SKM-1 (cell line): Measurements from ENCODE around the gene HAT1.
"Not testable (repeated sequence)": the region's sequence is repeated elsewhere in the genome, so short reads cannot be mapped to it uniquely, and the experiment has no call there.

Experiments used
- DNase-seq: peaks from one replicate; lab custom pipeline; 2025; ENCODE audit not compliant: unreplicated experiment; lab: John Stamatoyannopoulos, UW

Gene HAT1

DNA sequence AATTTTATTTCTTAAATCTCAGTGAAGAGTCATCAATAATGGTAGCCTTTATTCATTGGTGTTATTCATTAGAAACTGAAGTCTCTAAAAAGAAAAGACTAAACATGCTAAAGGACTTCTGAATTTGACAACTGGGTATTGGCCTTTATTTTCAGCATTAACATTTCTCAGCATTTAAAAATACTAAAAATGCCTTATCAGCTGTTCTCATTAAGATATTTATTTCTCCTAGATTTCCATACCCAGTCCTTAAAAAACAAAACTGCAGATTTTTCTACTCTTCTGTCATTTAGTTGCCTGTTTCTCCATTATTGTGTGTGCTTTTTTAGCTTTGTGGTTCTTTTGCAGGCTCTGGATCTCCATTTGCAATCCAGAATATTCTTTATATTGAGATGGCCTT is 46.2 kb downstream of the HAT1 start:
- DNase-seq: no peak

DNA sequence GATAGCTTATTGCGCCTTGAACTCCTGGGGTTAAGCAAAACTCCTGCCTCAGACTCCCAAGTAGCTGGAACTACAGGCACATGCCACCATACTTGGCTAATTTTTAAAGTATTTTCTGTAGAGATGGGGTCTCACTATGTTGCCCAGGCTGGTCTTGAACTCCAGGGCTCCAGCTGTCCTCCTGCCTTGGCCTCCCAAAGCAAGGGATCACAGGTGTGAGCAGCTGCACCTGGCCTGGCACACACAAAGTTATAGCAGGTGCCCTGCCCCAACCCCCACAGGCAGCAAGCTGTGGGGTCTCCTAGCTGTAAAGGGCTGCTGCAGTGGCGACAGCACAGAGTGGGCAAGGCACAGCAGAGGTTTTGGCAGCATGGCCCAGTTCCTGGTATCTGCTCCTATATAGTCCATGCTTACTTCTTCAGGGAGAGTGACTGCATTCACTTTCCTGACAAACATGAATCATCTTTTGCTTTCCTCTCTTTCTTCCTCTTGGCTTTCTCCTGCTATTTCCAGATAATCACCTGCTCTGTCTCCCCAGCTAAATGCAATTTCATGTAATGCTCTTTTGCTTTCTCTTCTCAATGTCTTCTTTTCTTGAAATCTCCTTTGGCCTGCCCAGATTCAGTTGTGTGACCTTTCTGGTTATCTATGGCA is 50.2 kb downstream of the HAT1 start:
- DNase-seq: no peak

DNA sequence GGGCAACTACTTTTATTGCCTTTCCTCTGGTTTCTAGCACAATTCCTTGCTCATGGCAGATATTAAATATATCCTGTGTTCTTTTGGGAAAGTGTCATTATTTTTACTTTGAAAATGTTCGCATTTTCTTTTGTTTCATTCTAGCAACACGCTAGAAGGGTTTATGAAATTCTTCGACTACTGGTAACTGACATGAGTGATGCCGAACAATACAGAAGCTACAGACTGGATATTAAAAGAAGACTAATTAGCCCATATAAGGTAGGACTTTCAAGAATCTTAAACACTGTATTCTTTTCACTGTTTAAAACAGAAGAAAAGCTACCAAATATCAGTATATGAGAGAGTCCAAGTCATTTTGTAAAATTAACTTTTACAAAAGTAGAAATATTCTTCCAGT is 56.8 kb downstream of the HAT1 start:
- DNase-seq: no peak

DNA sequence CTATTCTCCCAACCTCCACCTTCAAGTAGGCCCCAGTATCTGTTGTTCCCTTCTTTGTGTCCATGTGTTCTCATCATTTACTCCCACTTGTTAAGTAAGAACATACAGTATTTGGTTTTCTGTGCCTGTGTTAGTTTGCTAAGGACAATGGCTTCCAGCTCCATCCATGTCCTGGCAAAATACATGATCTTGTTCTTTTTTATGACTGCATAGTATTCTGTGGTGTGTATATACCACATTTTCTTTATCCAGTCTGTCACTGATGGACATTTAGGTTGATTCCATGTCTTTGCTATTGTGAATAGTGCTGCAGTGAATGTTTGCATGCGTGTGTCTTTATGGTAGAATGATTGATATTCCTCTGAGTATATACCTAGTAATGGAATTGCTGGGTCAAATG is 61.7 kb downstream of the HAT1 start:
- DNase-seq: not testable (repeated sequence)

DNA sequence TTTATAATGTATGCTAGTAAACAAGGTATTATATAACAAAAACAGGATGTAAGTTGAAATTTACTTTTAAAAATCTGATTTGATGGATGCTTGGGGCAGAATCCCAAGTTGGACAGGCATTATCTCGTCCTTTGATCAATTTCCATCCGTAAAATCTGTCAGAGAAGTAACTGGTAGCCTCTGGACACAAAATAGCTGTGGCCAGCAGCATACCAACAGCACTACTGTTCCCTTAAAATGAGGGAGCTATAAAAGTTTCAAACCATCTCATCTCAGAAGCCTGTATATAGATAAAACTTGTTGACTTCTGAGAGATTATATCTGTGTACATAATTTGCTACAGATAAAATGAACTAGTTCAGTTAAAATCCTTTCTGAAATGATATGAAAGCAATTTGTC is 62.8 kb downstream of the HAT1 start:
- DNase-seq: no peak

DNA sequence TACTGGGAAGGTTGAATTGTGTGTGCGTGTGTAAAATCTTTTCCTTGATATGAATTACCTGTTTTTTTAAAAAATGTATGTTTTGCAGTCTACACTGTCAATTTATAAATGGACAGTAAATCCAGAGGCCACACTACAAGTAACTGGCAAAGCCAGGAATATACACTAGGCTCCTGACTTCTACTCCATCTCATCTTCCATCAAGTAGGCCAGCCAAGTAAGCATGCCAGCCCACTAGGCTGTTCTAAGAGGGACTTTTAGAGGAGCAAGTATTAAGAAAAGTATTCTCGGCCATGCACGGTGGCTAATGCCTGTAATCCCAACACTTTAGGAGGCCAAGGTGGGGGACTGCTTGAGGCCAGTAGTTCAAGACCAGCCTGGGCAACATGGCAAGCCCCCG is 64.5 kb downstream of the HAT1 start:
- DNase-seq: no peak

DNA sequence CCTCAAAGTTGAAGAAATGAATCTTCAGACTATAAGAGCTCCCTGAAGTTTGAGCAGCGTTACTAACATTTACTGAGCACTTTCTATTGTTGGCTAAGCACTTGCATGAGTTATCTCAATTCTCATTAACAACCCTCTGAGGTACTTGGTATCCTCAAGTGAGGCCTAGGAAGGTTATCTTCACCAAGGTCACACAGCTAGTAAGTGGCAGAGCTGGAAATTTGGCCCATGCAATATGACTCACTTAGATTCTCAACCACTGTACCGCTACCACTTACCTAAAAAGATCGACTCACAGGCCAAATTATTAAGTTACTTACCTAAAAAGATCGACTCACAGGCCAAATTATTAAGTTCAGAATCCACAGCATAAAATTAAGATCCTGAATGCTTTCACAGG is 68.8 kb downstream of the HAT1 start:
- no peak for DNase-seq

DNA sequence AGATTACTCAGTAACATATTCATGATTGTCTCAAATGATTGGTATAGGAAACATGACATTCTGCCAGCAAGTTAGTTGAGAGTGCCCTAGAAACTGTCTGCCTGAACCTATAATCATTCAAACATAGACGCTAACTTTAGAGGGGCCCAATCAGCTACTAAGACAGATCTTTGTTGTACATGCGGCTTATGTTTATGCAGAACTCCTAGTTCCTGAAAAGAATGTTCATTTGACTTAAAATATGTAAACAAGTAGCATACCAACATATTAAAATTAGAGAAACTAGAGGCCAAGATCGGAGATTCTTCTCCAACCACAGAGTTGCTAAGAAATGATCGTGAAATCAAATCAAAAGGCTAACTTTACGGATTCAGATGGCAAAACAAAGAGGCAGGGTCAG is 73.3 kb downstream of the HAT1 start:
- no peak for DNase-seq

DNA sequence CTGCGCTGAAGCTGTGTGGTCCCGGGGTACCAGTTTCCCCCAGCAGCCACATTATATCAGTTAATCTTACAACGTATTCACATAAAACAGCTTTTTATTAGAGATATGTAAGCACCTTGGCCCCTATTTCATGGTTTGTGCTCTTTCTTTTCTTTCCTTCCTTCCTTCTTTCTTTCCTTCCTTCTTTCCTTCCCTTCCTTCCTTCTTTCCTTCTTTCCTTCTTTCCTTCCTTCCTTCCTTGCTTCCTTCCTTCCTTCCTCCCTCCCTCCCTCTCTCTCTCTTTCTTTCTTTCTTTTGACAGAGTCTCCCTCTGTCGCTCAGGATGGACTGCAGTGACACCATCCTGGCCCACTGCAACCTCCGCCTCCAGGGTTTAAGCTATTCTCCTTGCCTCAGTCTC is 73.8 kb downstream of the HAT1 start:
- no peak for DNase-seq

DNA sequence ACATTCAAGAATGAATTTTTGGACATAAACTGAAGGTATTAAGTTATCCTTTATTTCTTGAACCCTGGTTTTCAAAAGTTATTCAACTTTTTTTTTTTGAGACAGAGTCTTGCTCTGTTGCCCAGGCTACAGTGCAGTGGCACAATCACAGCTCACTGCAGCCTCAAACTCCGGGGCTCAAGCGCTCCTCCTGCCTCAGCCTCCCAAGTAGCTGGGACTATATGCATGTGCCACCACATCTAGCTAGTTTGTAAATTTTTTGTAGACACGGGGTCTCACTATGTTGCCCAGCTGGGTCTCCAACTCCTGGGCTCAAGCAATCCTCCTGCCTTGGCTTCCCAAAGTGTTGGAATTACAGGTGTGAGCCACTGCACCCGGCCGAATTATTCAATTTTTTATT is 74.8 kb downstream of the HAT1 start:
- DNase-seq: not testable (repeated sequence)

DNA sequence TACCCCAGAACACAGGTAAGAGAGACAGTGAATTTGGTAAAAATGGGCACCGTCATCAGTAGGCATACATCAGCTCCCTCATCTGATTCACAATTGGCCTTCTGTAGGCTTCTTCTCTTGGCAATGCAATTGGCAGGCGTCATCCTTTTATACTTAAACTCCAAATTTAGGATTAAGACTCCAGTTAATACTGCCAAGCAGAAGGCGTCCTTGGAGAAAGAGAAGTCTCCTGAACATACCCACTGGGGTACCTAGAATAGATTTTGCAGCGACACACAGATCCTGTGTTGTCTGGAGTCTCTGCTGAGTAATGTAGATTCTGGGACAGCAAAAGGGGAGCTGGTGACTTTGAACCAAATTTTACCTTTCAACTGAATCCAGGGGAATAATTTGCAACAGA is 76.9 kb downstream of the HAT1 start:
- no peak for DNase-seq

DNA sequence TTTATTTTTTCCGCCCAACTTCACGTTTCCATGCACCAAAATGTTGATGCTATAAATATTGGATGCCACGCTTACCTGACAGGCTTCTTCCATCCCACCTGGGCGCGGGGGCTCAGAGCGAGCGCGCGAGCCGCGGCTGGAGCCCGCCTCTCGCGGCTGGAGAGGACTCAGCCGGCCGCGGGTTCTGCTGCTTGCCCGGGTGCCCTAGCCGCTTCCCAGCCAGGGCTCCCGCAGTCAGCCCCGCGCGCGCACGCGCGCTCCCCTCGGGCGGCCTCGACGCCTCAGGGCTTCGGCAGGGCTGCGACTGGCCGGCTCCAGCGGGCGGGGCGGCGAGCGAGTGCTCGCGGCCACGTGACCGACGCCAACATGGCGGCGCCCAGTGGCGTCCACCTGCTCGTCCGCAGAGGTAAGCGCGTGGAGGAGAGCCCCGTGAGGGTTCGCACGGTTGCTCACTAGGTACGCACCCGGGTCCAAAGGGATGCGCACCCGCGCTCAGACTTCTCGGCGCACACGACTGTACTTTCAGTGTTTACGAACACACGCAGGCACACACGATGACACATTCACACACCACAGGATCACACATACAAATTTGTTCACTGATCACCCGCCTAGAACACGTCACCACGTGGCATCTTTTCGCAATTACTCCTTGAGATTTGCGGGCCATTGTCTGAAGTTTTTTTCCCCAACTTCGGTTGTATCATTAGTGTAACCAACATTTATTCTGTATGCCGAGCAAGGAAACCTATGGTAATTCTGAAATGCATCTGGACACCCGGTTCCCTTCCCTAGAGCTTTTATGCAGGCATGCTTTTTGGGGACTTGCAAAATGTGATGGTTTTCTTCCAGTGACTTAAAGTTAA is 77.6 kb downstream of the HAT1 start, which contains the start of gene METAP1D:
TSS of gene METAP1D (plus strand) at position 350 of the 866 bp plus-strand sequence. CDS start at position 367, 17 bp downstream.
- DNase-seq: peak; percentile 69

DNA sequence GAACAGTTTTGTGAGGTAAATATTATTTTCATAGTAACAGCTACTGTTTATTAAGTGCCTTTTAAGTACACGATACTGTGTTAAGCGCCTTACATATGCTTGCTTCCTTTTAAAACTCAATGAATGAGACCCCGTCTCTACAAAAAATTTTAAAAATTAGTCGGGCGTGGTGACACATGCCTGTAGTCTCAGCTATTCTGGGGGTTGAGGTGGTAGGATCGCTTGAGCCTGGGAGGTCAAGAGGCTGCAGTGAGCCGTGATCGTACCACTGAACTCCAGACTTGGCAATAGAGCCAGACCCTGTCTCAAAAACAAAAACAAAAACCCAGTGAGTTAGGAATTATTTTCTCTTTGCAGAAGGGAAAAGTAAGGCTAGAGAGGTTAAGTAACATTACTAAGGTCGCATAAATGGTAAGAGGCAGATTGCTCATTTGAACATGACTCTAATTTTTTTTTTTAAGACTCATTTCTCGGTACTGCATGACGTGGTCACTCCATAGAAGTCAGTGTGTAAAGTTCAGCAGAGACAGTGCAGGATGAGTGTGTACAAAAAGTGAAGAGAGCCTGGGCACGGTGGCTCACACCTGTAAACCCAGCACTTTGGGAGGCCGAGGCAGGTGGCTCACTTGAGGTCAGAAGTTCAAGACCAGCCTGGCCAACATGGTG is 78.6 kb downstream of the HAT1 start:
- no peak for DNase-seq

DNA sequence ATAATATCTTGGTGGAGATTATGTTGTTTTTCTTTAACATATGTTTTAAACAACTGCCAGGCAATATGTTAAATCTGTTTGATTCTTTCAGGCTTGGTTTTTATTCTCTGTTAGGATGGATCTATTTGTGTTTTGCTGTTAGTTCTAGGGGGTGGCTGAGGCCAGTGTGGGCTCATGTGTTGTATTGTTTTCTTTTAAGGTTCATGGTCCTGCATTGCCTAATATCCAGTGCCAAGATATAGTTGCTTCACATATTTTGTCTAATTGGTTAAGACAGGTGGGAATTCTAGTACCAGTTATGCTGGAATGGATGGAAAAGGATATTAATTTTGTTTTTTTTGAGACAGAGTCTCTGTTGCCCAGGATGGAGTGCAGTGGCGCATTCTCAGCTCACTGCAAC is 85.1 kb downstream of the HAT1 start:
- no peak for DNase-seq

DNA sequence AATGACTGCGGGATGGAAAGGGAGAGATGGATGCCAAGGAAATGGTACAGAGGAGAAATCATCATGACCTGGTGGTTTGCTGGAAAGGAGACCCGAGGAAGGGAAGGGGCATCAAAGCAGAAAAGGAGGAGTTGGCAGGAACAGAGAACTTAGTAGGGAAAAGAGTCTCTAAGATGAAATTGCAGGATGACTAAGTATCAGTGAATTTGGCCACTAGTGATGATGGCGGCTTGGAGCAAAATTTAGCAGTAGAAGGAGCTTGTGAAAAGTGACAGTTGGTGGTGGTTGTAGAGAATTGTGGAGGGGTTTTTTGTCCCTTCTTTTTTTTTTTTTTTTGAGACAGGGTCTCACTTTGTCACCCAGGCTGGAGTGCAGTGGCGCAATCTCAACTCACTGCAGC is 87.6 kb downstream of the HAT1 start:
- DNase-seq: no peak

DNA sequence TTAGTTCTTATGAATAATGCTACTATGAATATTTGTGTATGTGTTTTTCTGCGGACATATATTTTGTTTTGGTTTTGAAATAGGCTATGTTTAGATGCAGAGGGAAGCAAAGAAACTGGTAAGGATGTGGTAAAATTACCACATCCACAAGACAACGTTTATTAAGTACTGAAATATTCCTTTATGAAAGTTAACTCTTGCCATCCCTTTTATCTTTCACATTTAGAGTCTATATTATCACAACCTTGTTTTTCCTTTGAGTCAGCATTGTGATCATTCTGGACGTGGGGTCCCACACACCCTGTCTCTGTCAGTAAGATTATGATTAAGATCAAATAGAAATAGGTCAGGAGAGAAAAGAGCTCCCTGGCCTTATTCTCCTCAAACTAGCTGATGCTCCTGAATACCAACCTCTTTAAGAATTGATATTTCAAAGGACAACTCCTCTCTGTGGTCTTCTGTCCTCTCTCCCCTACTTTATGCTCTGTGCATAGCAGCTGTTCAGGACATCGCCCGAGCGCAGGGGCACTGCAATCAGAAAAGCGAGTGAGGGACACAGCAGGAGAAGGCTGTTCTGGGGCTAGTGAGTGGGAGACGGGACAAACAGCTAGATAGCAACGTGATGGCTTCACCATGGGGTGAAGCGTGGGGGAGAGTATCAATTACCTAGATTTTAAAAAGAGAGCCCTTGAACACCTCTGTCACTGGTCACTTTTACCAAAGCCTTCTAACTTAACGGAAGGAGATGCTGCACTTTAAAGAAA is 89.7 kb downstream of the HAT1 start:
- DNase-seq: no peak

DNA sequence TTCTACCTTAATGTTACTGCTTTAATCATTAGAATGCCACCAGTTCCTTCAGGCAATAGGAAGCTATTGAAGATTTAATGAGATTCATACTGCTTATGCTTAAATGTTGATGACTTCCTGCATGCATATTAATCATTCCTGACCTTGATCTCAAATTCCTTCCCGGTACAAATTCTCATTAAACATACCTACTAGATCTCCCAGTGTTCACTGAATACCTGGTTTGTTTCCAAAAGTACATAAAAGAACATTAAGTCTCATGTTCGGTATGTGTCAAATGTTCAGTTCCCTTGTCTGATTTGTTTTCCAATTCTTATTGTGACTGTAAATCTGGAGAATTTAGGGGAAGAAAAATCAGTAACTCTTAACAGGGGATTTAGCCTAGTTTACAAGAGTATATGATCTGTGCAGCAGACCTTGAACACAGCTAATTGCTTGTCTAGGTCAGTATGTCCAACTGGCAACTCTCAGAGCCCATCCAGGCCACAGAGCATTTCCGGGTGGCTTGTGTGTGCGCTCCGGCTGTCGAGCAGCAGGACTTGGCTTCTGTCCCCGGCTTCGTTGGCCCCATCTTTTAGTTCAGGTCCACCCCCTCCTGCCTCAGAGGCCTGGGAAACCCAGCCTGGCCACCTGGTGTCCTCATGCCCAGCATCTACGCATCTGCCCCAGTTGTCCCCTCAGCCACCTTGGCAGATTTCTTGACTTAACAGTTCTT is 90.6 kb downstream of the HAT1 start:
- no peak for DNase-seq

DNA sequence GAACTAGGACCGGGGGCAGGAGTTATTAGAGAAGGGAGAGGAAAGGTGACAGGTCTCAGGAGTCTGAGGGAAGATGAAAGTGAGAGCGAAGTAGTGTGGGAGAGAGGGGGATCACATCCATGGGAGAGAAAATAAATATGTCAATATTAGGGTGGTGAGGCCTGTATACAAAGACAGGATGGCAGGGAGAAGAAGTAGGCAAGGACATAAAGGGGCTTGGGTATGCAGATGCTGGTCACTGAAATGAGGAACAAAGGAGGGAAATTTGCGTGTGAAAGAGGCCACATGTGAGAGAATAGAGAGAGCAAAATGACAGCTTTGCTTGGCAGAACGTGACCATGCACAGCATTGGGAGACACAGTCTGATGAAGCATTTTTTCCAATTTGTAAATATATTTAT is 91.1 kb downstream of the HAT1 start:
- DNase-seq: peak; percentile 45

DNA sequence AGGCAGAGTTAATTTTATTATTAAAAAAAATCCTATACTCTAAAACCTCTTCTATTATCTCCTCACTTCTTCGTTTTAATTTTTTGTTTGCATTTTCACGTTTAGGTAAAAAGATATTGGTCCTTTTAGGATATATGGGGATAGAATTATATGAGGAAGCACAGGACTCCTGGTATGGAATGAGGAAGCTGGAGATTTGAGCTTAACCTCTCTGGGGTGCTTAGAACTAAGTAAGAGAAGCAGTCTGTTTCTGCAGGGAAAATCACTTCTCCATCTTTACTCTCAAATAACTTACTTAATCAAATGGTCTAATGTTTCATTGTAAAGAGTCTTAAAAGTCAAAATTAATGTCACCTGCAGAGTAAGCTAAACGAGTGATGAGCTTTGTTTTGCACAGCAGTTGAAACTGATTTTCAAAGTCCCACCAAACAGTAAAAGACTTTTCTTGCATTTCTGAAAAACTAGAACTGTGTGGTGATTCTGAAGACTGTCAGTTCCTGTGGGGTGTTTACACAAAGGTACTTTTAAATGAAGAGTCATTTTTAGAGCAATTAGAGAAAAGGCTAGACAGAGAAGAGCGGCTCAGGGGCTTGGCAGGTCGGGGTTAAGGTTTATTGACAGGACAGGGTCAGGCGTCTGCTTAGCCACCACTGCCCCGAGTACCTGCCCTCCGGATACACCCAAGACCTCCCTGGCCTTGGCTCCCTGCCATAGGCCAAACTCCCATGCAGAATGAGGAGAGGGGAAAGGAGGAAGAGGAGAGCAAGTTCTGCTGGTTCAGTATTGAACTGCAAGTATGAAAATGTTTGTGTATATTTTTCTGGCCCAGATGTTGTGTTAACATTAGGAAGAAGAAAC is 99.0 kb downstream of the HAT1 start:
- DNase-seq: no peak

DNA sequence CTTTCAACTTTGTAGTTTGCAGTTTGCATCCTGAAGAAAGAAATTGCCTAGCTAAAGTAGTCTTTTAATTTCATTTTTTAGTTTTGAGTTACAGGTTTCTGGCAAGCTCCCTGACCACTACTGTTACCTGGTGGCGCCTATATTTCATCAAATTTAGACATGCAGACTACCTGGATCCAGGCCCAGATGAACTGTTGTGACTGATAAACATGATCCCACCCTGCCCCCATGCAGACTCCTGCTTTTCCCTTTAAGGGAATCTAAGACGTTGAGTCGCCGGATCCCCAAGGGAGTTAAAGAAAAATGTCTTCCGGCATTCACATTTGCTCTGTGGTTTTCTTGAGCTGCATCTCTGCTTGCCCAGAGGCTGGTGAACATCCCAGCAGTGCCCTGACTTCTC is 99.7 kb downstream of the HAT1 start:
- no peak for DNase-seq
